Activated CD8-positive, alpha-beta T cell treated with anti-CD3 and anti-CD28 coated beads for 36 hours (primary cell): ENCODE measurements around the gene ZNF493. TPM values are rescaled to one million over a fixed set of nuclear protein-coding genes. Genes with fewer than 3 reads are reported as not detected.

ENCODE experiments used
- ATAC-seq: fragments of 200-7000 bp; cut with Tn5 transposase; one replicate; pipeline ENCODE4 v1.10.0; 2021; ENCODE audit warnings: mild to moderate bottlenecking, moderate library complexity
- CTCF ChIA-PET: fragments of 350-600 bp; sonication (Branson Sonifier 250); formaldehyde crosslinking; loops from one replicate; lab custom pipeline; 2021; ENCODE audit warnings: antibody characterized with exemption; lab: Charles Lee
- POLR2A ChIA-PET: fragments of 350-600 bp; sonication (Branson Sonifier 250); formaldehyde crosslinking; loops from one replicate; lab custom pipeline; 2021; ENCODE audit warnings: antibody characterized with exemption; lab: Charles Lee
- DNase-seq: peaks from one replicate; pipeline ENCODE4 v3.0.0-alpha.2; 2020
- H3K27ac Mint-ChIP-seq: one replicate; pipeline ENCODE4 v1.8.0; 2021; ENCODE audit warnings: mild to moderate bottlenecking, mixed read lengths
- H3K27me3 Mint-ChIP-seq: one replicate; pipeline ENCODE4 v1.8.0; 2021; ENCODE audit warnings: mixed read lengths
- H3K36me3 Mint-ChIP-seq: one replicate; pipeline ENCODE4 v1.8.0; 2021; ENCODE audit warnings: low read depth, mixed read lengths
- H3K4me1 Mint-ChIP-seq: one replicate; pipeline ENCODE4 v1.8.0; 2021; ENCODE audit warnings: low read depth, mixed read lengths
- H3K4me3 Mint-ChIP-seq: one replicate; pipeline ENCODE4 v1.8.0; 2021; ENCODE audit warnings: mild to moderate bottlenecking, moderate library complexity, mixed read lengths
- H3K9me3 Mint-ChIP-seq: one replicate; pipeline ENCODE4 v1.8.0; 2021; ENCODE audit warnings: mixed read lengths
- CTCF ChIP-seq: fragments of 200-600 bp; IDR thresholded peaks from one replicate; pipeline ENCODE4 v1.8.0; 2022; ENCODE audit warnings: antibody characterized with exemption, mild to moderate bottlenecking
- intact Hi-C: fragments of 100-400 bp; cut with micrococcal nuclease; formaldehyde crosslinking; loops from one replicate; pipeline ENCODE4 v1.10.0; 2022
- total RNA-seq, 2 experiments: library from RNA; stranded (reverse); gene quantifications; one replicate each; pipeline ENCODE4 v1.2.3, GENCODE V29; 2021

Gene ZNF493
- total RNA-seq, 2 experiments from 2014 or later = 15.1 to 15.6 TPM

DNA sequence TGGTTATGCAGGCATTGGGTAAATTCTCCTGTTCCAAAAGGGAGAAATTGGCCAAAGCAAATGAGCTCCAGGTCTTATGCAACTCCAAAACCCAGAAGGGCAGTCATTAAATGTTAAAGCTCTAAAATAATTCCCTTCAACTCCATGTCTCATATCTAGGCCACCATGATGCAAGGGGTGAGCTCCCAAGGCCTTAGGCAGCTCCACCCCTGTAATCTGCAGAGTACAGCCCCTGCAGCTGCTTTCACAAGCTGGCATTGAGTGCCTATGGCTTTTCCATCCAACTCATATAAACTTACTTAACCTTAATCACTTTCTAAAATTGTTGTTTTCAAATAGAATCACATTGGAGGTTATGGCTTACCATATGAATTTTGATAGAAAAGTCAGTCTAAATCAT, 63.8 kb downstream of the ZNF493 start:
- ATAC-seq (no peak), DNase-seq (no peak)
- POLR2A ChIA-PET = interaction anchor here (0.7 to 1.4 kb wide), 2 partner anchors 14 to 131 kb away, joined by 3 to 4 read pairs; partner anchors contain the start of gene ZNF708
- CTCF ChIA-PET = no interaction called here
- Mint-ChIP-seq H3K4me3 (no peak overlapping the region), H3K27ac (no peak overlapping the region), H3K36me3 (peaks cover 31% of the 10 kb centered on the region), H3K27me3 (peaks cover 5% of the 10 kb centered on the region), H3K9me3 (peaks cover 22% of the 10 kb centered on the region), H3K4me1 (no peaks in the 10 kb centered on the region)
- intact Hi-C loops = no loop called here
- TF ChIP-seq CTCF = no peak

DNA sequence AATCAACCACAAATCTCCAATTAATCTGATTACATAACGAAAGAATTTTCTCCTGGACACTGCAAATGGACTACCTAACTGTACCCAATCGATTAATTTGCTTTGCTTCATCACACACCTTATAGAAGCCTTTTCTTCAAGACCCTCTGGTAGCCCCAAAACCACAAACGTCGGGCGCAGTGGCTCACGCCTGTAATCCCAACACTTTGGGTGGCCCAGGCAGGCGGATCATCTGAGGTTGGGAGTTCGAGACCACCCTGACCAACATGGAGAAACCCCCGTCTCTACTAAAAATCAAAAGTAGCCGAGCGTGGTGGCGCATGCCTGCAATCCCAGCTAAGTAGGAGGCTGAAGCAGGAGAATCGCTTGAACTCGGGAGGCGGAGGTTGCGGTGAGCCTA, 65.6 kb downstream of the ZNF493 start:
- H3K36me3 Mint-ChIP-seq = peaks cover 25% of the 10 kb centered on the region
- ChIA-PET CTCF (no interaction called here), POLR2A (no interaction called here)
- no peak for TF ChIP-seq CTCF
- DNase-seq = no peak
- H3K4me1 Mint-ChIP-seq = no peaks in the 10 kb centered on the region
- peaks cover 15% of the 10 kb centered on the region for H3K9me3 Mint-ChIP-seq
- H3K27me3 Mint-ChIP-seq = peaks cover 5% of the 10 kb centered on the region
- intact Hi-C loops = no loop called here
- no peak overlapping the region for H3K4me3 Mint-ChIP-seq
- no peak overlapping the region for H3K27ac Mint-ChIP-seq
- no peak for ATAC-seq

GRCh38 chr19:21463449-21464105, 66.6 kb downstream of the ZNF493 start:
- DNase-seq (peak; percentile 88), ATAC-seq (peak; percentile 99)
- intact Hi-C loops = no loop called here
- CTCF ChIA-PET = no interaction called here
- H3K4me1 Mint-ChIP-seq = no peaks in the 10 kb centered on the region
- TF ChIP-seq CTCF = no peak
- peak overlapping the region; percentile 87 for H3K27ac Mint-ChIP-seq
- H3K9me3 Mint-ChIP-seq = peaks cover 10% of the 10 kb centered on the region
- H3K4me3 Mint-ChIP-seq = peak overlapping the region; percentile 88
- peaks cover 19% of the 10 kb centered on the region for H3K36me3 Mint-ChIP-seq
- POLR2A ChIA-PET = interaction anchor here (1.0 to 1.4 kb wide), 2 partner anchors 11 to 42 kb away, joined by 4 read pairs; partner anchors contain the start of gene ZNF429
- peaks cover 5% of the 10 kb centered on the region for H3K27me3 Mint-ChIP-seq

DNA sequence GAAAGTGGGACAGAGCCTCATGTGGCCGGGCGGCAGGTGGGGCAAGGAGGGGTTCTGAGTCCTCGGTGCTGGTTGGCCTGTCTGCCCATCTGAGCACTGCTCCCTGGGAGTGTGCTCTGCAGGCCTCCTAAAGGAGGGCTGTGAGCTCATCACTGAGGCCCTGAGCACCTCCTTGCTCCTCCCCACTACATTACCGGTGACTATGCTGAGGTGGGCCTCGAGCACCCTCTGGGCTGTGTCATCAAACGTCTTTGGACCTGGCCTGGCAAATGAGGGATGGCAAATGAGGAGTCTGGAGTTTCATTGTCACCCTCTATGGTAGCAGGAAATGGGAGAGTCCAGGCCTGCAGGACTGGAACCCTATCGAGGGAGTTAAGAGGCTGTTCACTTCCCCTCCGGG, 69.7 kb downstream of the ZNF493 start:
- no peak for ATAC-seq
- Mint-ChIP-seq H3K27ac (no peak overlapping the region), H3K36me3 (peaks cover 14% of the 10 kb centered on the region), H3K4me1 (no peaks in the 10 kb centered on the region), H3K27me3 (peaks cover 5% of the 10 kb centered on the region), H3K4me3 (no peak overlapping the region), H3K9me3 (peaks cover 5% of the 10 kb centered on the region)
- ChIA-PET CTCF (interaction anchor here (0.7 kb wide), 1 partner anchor 9 kb away, joined by 3 read pairs; no protein-coding TSS in a partner anchor), POLR2A (no interaction called here)
- intact Hi-C loops = no loop called here
- DNase-seq = no peak
- no peak for TF ChIP-seq CTCF

GRCh38 chr19:21468791-21469190, 71.9 kb downstream of the ZNF493 start:
- peak; percentile 26 for TF ChIP-seq CTCF
- DNase-seq = peak; percentile 52
- CTCF ChIA-PET = interaction anchor here (1.0 to 2.8 kb wide), 3 partner anchors 15 to 265 kb away, joined by 3 to 7 read pairs (median 3); no protein-coding TSS in a partner anchor

More at GRCh38 chr19:21468791-21469190, 71.9 kb downstream of the ZNF493 start:
- Mint-ChIP-seq H3K36me3 (peaks cover 3% of the 10 kb centered on the region), H3K4me3 (no peak overlapping the region), H3K4me1 (no peaks in the 10 kb centered on the region), H3K27me3 (peaks cover 2% of the 10 kb centered on the region), H3K9me3 (peaks cover 1% of the 10 kb centered on the region), H3K27ac (no peak overlapping the region)
- POLR2A ChIA-PET = no interaction called here
- no peak for ATAC-seq
- intact Hi-C loops = no loop called here
